B cell (primary cell): ENCODE results near the gene PES1. TPM values are rescaled to one million over a fixed set of nuclear protein-coding genes. Genes with fewer than 3 reads are reported as not detected.

Experiments
- ATAC-seq: fragments of 200-7000 bp; cut with Tn5 transposase; one replicate; pipeline ENCODE4 v1.10.0; 2021; ENCODE audit warnings: low read depth, mild to moderate bottlenecking, moderate number of reproducible peaks, moderate library complexity
- CTCF ChIA-PET: fragments of 350-600 bp; sonication (Branson Sonifier 250); formaldehyde crosslinking; loops from one replicate; lab custom pipeline; 2021; ENCODE audit warnings: antibody characterized with exemption, inconsistent platforms; lab: Charles Lee
- POLR2A ChIA-PET: fragments of 350-600 bp; sonication (Branson Sonifier 250); formaldehyde crosslinking; loops from one replicate; lab custom pipeline; 2021; ENCODE audit warnings: antibody characterized with exemption; lab: Charles Lee
- DNase-seq: peaks from one replicate; pipeline ENCODE4 v3.0.0; 2013
- H2AFZ ChIP-seq: 2 replicates; pipeline ENCODE4 v1.6.1; 2012; ENCODE audit warnings: mild to moderate bottlenecking, low read depth, low read length; ENCODE audit not compliant: insufficient read depth, poor library complexity, severe bottlenecking
- H3K27ac ChIP-seq, 2 donors: 1 replicate in 1 of 2; 2 replicates in 1 of 2; pipeline ENCODE4 v1.5.1; 2012 to 2013; ENCODE audit warnings: low read length in 2 of 2, mild to moderate bottlenecking in 2 of 2, moderate library complexity in 1 of 2
- H3K27me3 ChIP-seq, 4 experiments: fragments of 200-600 bp in 1 of 4; sonication (generic) in 1 of 4; replicated peaks in 1 of 4; 1 replicate in 2 of 4; 2 replicates in 2 of 4; pipeline versions ENCODE4 v1.6.1 to v1.7.0; 2013 to 2016; ENCODE audit warnings: low read length in 3 of 4, mild to moderate bottlenecking in 2 of 4, mixed read lengths in 1 of 4, moderate library complexity in 1 of 4; ENCODE audit not compliant: insufficient read depth in 4 of 4, control insufficient read depth in 3 of 4; ENCODE audit errors: control extremely low read depth in 1 of 4
- H3K36me3 ChIP-seq, 2 experiments: replicated peaks in 1 of 2; 1 replicate in 1 of 2; 2 replicates in 1 of 2; pipeline versions ENCODE4 v1.6.1 to v1.7.1; 2013; ENCODE audit warnings: low read length in 1 of 2; ENCODE audit not compliant: insufficient read depth in 2 of 2, control insufficient read depth in 1 of 2; ENCODE audit errors: control extremely low read depth in 1 of 2, extremely low read depth in 1 of 2
- H3K4me1 ChIP-seq, 2 donors: fragments of 200-600 bp in 1 of 2; sonication (generic) in 1 of 2; 1 replicate in 1 of 2; 2 replicates in 1 of 2; pipeline versions ENCODE4 v1.5.1 to v1.6.1; 2013 to 2017; ENCODE audit warnings: low read length in 2 of 2; ENCODE audit not compliant: control insufficient read depth in 2 of 2, insufficient read depth in 2 of 2
- H3K4me2 ChIP-seq: replicated peaks from 2 replicates; pipeline ENCODE3; 2012; ENCODE audit warnings: mild to moderate bottlenecking, low read depth, low read length; ENCODE audit not compliant: poor library complexity, severe bottlenecking
- H3K4me3 ChIP-seq, 5 experiments: fragments of 200-600 bp in 1 of 5; sonication (generic) in 1 of 5; 1 replicate in 3 of 5; 2 replicates in 2 of 5; pipeline versions ENCODE4 v1.5.1 to v1.7.0; 2011 to 2016; ENCODE audit warnings: low read length in 4 of 5, mild to moderate bottlenecking in 4 of 5, low read depth in 2 of 5, control low read depth in 1 of 5, moderate library complexity in 1 of 5; ENCODE audit not compliant: insufficient read depth in 1 of 5; ENCODE audit errors: control extremely low read depth in 1 of 5, extremely low read depth in 1 of 5
- H3K79me2 ChIP-seq: fragments of 200-600 bp; sonication (generic); one replicate; pipeline ENCODE4 v1.6.0; 2016; ENCODE audit warnings: low read length; ENCODE audit not compliant: control insufficient read depth, insufficient read depth
- H3K9ac ChIP-seq: fragments of 200-600 bp; sonication (generic); 2 replicates; pipeline ENCODE4 v1.6.1; 2017; ENCODE audit warnings: mild to moderate bottlenecking, low read length, moderate library complexity
- H3K9me3 ChIP-seq, 3 donors: one replicate each; pipeline versions ENCODE4 v1.6.1 to v1.7.1; 2013; ENCODE audit warnings: low read length in 2 of 3; ENCODE audit not compliant: control insufficient read depth in 2 of 3, insufficient read depth in 1 of 3; ENCODE audit errors: control extremely low read depth in 1 of 3
- H4K20me1 ChIP-seq: 2 replicates; pipeline ENCODE4 v1.6.0; 2012; ENCODE audit warnings: mild to moderate bottlenecking, low read length; ENCODE audit not compliant: insufficient read depth, control insufficient read depth, poor library complexity, severe bottlenecking
- H3K27ac Mint-ChIP-seq: one replicate; pipeline ENCODE4 v1.8.0; 2021; ENCODE audit warnings: mixed read lengths
- H3K27me3 Mint-ChIP-seq: one replicate; pipeline ENCODE4 v1.8.0; 2021; ENCODE audit warnings: mixed read lengths
- H3K4me1 Mint-ChIP-seq: one replicate; pipeline ENCODE4 v1.8.0; 2021; ENCODE audit warnings: mixed read lengths
- H3K4me3 Mint-ChIP-seq: one replicate; pipeline ENCODE4 v1.8.0; 2021; ENCODE audit warnings: mixed read lengths
- H3K9me3 Mint-ChIP-seq: one replicate; pipeline ENCODE4 v1.8.0; 2022; ENCODE audit warnings: mixed read lengths; ENCODE audit not compliant: insufficient read depth
- EZH2 ChIP-seq: IDR thresholded peaks from 2 replicates; pipeline ENCODE4 v1.6.1; 2012; ENCODE audit warnings: borderline replicate concordance, low read depth, mild to moderate bottlenecking, moderate library complexity, low read length; ENCODE audit not compliant: insufficient read depth, poor library complexity, severe bottlenecking
- WGBS: methylation state at CpG from one replicate; pipeline ENCODE4 v1.1.5; 2013; ENCODE audit warnings: missing lambda C conversion rate; ENCODE audit not compliant: insufficient coverage; 5-methylcytosine and 5-hydroxymethylcytosine counted together
- intact Hi-C: fragments of 100-400 bp; cut with micrococcal nuclease; formaldehyde crosslinking; loops from one replicate; pipeline ENCODE4 v1.10.0; 2022
- polyA plus RNA-seq: library from polyadenylated mRNA; depleted of rRNA; stranded (reverse); fragments of >200 nt; gene quantifications from 2 replicates; pipeline ENCODE4 v1.2.3, GENCODE V29; 2012
- total RNA-seq, 2 donors: library from RNA; stranded (reverse); fragments of 120-200 nt in 1 of 2; gene quantifications; 1 replicate in 1 of 2; 2 replicates in 1 of 2; pipeline versions ENCODE4 v1.2.3 to v1.2.4, GENCODE V29; 2013 to 2022
- TF ChIP-seq, protein P1 (sequence below): fragments of 200-600 bp; IDR thresholded peaks from one replicate; pipeline ENCODE4 v1.8.0; 2022; ENCODE audit warnings: antibody characterized with exemption, mild to moderate bottlenecking

The PES1 gene
- total and polyA plus RNA-seq, 2 donors (not counting 1 experiment from before 2014, with no cell fraction given): 38.1 to 75.2 TPM

DNA sequence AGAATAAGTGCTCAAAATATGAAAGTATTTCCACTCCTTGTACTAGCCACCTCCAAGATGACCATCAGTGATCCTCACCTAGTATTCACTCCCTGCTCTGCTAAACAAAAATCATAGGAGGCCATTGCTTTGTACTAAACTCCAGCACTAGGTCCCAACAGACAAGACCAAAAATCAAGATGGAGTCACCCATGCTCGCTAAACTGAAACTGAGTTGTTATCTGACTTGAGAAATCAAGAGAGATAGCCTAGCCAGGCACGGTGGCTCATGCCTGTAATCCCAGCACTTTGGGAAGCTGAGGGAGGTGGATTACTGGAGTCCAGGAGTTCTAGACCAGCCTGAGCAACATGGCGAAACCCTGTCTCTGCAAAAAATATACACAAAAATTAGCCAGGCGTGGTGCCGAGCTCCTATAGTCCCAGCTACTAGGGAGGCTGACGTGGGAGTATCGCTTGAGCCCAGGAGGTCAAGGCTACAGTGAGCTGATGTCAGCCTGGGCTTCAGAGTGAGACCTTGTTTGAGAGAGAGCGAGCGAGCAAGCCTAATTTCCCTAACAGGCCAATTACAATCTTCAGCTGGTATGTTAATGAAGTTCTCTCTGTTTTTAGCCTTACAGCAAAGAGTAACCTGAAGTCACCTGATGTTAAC lies 54.5 kb downstream of the PES1 start:
- H3K27ac ChIP-seq: no peak overlapping the region
- peaks cover 0 to 2% (median 0%) of the 10 kb centered on the region in 3 donors for H3K9me3 ChIP-seq
- TF ChIP-seq, protein P1, sequence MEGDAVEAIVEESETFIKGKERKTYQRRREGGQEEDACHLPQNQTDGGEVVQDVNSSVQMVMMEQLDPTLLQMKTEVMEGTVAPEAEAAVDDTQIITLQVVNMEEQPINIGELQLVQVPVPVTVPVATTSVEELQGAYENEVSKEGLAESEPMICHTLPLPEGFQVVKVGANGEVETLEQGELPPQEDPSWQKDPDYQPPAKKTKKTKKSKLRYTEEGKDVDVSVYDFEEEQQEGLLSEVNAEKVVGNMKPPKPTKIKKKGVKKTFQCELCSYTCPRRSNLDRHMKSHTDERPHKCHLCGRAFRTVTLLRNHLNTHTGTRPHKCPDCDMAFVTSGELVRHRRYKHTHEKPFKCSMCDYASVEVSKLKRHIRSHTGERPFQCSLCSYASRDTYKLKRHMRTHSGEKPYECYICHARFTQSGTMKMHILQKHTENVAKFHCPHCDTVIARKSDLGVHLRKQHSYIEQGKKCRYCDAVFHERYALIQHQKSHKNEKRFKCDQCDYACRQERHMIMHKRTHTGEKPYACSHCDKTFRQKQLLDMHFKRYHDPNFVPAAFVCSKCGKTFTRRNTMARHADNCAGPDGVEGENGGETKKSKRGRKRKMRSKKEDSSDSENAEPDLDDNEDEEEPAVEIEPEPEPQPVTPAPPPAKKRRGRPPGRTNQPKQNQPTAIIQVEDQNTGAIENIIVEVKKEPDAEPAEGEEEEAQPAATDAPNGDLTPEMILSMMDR: no peak
- TF ChIP-seq EZH2: no peak
- no peaks in the 10 kb centered on the region for H3K4me1 ChIP-seq
- Mint-ChIP-seq H3K4me3 (no peak overlapping the region), H3K27me3 (peaks cover 35% of the 10 kb centered on the region), H3K27ac (no peak overlapping the region), H3K9me3 (no peaks in the 10 kb centered on the region), H3K4me1 (peaks cover 1% of the 10 kb centered on the region)
- H3K4me3 ChIP-seq: no peak overlapping the region
- ChIA-PET POLR2A (no interaction called here), CTCF (no interaction called here)
- no peak overlapping the region for H2AFZ ChIP-seq
- H3K4me2 ChIP-seq: no peak overlapping the region
- no peak overlapping the region for H3K9ac ChIP-seq
- WGBS: 100% methylated on average over 4 of the region's 9 CpGs
- intact Hi-C loops: no loop called here
- H3K27me3 ChIP-seq: peaks cover 0 to 7% (median 1%) of the 10 kb centered on the region in 4 experiments
- H4K20me1 ChIP-seq: no peaks in the 10 kb centered on the region
- ATAC-seq (no peak), DNase-seq (no peak)
- no peaks in the 10 kb centered on the region for H3K79me2 ChIP-seq
- no peaks in the 10 kb centered on the region for H3K36me3 ChIP-seq

DNA sequence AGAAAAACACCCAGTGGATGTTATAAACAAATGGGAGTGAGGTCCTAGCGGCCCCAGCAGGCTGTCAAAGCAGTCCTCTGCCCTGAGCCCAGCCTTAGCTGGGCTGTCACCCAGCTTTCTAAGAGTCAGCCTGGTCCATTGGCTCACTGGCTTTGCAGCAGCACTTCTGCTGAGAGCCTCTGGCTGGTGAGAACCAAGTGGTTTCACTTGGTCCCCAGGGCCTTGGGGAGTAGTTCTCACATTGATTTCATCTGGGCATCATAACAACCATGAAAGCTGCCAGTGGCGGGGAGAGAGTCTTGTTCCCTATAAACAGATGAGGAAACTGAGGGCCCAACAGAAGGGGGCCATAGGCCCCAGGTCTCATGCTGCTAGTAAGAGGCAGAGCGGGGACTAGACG lies 56.5 kb downstream of the PES1 start:
- Histone ChIP-seq H3K4me2 (no peak overlapping the region), H3K9me3 (peaks cover 0 to 4% (median 0%) of the 10 kb centered on the region in 3 donors), H3K9ac (no peak overlapping the region), H3K27me3 (no peaks in the 10 kb centered on the region), H4K20me1 (no peaks in the 10 kb centered on the region), H3K36me3 (no peaks in the 10 kb centered on the region), H2AFZ (no peak overlapping the region), H3K4me3 (no peak overlapping the region), H3K27ac (no peak overlapping the region), H3K4me1 (no peaks in the 10 kb centered on the region), H3K79me2 (no peaks in the 10 kb centered on the region)
- DNase-seq: no peak
- Mint-ChIP-seq H3K9me3 (no peaks in the 10 kb centered on the region), H3K4me1 (no peaks in the 10 kb centered on the region), H3K4me3 (no peak overlapping the region), H3K27me3 (peaks cover 32% of the 10 kb centered on the region), H3K27ac (no peak overlapping the region)
- TF ChIP-seq, protein P1: no peak
- no peak for TF ChIP-seq EZH2
- POLR2A ChIA-PET: no interaction called here
- WGBS: 90% methylated on average over 3 of the region's 4 CpGs
- no peak for ATAC-seq
- CTCF ChIA-PET: no interaction called here
- intact Hi-C loops: no loop called here
